ENCODE data around the gene NTRK3.
A peak's percentile ranks its signal among the peaks of the same experiment; 100 is the strongest.

NTRK3 gene

DNA sequence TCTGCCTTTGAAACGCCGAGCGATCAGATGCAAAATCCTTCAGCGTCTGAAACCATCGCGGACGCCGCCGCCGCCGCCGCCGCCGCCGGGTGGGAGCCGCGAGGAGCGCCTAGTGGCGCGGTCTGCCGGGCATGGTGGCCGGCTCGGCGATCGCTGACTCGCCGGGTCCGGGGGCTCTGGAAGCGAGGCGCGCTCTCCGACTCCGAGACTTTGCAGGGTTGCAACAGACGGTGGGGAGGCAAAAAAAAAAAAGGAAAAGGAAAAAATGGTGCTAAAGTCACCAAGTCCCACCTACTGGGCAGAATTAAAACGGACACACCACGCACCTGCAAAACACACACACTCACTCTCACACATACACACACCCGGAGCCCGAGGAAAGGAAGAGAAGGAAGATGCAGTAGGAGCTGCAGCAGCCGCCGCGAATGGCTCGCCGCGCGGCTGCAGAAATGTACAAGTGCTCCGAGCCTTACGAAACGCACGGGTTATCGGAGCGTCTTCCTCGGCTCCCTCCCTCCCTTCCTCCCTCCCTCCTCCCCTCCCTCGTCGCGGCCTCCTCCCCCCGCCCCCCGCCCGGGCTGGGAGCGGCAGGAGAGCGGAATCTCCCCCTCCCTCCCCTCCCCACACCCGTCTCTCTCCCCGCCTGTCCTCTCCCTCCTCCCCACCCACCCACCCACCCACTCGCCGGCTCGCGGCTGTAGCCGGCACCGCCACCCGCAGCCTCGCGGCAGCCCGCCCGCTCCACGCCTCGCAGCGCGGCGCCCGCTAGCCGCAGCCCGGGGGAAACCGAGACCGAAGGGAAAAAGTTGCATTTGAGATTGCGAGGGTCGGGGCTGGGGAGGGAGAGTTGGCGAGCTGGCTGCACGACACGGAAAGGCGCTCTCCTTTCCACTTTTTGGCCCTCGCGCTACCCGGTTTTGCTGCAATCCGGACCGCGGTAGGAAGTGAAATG is at the start of gene NTRK3:
Gene NTRK3, minus strand, starts transcription at position 461 of the 952 bp plus-strand sequence. CDS start 586 bp downstream, outside the sequence.
- no peak for DNase-seq

DNA sequence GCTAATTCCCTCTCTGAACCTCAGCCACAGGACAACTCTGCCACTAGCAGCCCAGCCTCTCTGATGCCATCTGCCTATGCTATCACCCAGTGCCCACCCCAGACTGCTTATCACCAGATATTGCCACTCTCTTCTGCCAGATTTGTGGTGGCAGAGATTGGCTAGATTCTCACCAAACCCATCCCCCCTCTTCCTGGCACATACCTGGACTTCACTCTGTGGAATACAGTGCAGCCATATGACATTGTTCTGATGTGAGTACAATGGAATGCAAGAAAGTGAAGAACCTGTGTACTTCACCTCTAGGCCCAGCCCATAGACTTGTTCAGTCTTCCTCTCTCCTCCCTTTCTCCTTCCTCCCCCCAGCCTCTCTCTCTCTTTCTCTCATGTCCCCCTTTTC is 46.9 kb upstream of the NTRK3 start:
- DNase-seq = no peak

GRCh38 chr15:88302373-88302772 is 45.8 kb upstream of the NTRK3 start:
- DNase-seq = no peak

DNA sequence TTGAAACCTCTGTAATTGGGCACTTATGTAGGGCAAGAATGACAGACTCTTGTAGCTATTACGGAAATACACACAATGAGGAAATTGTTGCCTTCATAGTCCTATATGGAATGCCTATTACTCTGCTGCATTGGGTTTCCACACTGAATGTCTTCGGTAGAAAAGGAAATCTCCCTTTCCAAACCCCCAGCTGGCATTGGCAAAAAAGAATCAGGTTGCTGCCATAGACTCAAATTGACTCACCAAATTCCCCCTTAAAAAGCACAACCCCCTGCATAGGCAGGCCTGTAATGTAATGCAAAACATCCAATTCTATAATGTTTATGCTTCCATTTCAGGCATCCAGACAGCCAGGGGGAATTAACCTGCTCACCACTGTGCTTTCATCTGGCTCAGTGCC is 44.8 kb upstream of the NTRK3 start:
- DNase-seq = no peak

- DNase-seq = no peak
These were observed 44.3 kb upstream of the NTRK3 start for GRCh38 chr15:88300861-88301260.

DNA sequence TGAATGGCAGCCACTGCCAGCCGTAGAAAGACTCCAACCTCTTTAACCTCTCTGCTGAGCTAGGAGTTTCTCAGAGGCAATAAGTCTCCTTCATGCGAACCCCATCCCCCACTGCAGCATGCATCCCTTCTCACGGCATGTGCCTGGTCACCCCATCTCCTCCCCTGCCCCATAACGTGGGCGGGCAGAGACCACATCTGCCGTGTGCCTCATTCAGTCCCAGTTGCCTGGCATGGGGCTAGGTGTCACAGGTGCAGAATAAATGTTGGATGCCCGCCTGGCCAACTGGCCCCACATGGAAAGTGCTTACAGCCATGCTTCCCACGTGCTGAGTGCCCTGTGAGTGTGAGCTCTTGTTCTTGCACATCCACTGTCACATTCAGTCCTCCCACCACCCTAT is 43.5 kb upstream of the NTRK3 start:
- DNase-seq = no peak

DNA sequence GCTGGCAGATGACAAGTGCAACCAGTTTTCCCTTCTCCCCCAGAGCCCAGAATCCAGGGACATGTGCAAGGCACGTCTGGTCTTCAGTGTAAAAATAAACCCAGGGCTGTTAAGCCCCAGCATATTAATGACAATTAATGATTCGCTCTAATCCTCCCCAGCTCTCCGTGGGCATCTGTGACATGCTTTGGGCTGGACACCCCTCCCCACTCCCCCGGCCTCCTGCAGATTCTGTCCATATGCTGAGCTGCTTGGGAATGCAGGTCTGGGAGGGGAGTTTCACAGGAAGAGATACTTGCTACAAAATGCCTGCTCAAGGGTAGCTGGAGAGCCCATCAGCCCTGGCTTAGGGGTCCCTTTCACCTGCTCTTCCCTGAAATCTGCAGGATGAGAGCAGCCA is 43.0 kb upstream of the NTRK3 start:
- DNase-seq = no peak

- DNase-seq = no peak
These were observed 32.1 kb upstream of the NTRK3 start for GRCh38 chr15:88288661-88289060.

- no peak for DNase-seq
These were observed 31.7 kb upstream of the NTRK3 start for GRCh38 chr15:88288206-88288605.

DNA sequence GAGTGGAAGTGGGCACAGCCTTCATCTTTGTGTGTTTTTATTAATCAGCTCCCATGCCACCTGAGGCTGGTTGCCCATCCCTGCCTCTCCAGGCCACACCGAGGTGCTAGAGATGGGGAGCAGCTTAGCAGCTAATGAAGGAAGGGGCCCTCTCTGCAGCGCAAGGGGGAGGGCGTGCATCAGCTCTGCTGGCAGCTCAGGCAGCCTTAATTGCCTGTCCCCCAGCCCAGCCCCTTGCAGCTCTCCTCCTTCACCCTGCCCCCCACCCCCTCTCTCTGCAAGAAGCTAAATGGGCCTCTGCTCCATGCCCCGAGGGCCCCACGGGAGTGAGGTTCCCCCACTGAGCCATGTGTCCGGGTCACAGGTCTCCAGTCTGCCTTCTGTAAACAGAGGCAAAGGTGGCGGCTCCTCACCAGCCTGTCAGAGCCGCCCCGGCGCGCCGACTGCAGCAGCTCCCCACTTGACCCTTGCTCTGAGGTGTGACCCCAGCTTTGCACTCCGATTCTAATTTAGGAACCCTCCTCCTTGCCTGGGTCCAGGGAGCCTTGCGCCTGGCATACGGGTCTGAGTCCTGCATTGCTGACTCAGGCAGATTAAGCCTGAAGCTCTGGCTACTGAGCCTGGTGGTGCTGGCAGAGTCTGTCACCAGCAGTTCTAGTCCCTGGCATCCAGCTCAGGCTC is 27.9 kb upstream of the NTRK3 start:
- no peak for DNase-seq

- DNase-seq = no peak
These were observed 26.1 kb upstream of the NTRK3 start for GRCh38 chr15:88282614-88283013.

DNA sequence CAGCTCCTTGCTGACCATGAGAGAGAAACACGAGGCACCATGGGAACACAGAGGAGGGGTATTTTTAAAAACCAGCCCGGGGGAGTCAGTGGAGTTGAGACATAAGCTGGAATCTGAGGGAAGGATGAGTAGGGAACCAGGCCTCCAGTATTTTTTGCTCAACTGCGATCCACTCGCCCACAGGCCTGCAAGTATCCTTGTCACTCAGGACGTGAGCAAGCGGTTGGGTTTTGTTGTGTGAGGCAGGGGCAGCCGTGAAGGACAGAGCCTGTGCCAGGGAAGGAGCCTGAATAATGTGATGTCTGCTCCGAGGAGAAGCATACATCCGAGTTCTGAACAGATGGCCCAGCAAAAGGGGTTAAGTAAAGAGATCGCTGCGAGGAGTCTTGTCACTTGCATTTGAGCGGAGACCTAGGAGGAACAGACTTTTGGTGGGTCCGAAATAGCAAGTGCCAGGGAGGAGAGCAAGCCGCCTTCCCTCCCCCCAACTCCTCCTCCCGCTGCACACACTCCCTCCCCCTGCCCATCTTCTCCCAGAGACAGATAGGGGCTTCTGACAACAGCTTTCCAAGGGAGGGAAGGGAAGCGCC is 20.4 kb upstream of the NTRK3 start:
- no peak for DNase-seq

DNA sequence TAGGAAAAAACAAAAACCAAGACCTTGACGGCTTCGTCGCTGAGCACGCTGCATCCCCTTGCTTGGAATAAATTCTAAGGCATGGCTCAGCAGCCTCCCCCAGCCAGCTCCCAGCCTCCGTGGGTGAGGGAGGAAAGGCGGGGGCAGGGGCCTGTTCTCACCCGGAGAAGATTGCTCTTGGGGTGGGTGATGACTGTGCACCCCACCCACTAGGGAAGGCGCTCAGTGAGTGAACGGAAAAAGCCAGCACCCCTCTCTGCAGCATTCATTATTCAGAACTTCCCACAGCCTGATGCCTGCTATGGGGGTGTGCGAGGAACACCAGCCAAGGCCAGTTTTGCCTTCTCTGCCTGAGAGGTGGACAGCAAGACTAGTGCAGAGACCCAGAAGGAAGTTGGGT is 19.3 kb upstream of the NTRK3 start:
- no peak for DNase-seq

DNA sequence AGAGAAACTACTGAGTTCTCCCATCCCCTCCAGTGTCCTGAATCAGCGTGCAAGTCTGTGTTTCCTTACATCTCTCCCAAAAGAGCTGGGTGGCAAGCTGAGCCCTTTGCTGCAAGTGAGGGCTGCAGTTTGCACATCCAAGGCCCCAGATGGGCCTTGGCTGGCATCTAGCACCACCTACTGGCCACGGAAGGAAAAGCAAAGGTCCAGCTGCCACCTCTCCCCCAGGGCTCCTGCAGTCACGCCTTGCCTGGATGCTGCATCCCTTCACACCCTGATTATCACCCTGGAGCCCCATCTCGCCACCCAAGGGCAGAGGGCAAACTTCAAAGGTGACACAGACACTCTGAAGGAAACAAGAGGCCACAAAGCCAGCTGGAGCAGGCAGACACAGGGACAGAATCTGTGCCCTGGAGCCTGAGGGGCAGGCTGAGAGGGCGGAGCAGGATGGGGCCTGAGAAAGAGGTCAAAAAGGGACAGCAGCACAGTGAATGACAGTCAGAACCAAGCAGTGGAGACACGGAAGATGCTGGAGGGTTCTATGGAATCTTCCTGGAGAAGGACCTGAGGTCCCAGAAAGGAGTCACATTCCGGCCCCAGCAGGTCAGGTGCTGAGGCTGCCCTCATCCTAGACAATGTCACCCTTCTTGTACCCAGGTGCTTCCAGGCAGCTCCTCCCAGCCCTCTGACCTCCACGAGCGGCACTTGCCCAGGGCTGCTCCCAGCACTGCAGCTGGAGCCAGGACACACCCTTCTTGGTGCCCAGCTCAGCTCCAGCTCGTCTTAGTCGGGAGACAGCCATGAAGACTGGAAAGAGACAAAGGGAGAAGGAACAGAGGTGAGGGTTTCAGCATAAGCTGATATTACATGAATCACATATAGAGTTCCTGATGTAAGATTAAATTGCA is 18.3 kb upstream of the NTRK3 start:
- no peak for DNase-seq

DNA sequence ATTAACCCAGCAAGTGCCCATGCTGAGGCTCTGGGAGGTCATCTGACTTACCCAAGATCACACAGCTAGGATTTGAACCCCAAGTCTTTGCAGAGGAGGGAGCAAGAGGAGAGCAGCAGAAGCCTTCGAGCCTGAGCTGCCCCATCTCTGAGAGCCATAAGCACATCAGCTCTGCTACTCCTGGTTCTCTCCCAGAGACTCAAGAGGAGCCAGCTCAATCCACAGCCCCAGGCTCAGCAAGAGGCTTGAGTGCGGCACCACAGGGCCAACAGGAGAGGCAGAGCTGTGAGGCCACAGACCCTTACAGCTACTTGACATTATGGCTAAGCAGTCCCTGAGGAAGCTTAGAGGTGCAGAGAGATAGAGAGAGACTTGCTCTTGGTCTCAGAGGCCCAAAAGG is 15.9 kb upstream of the NTRK3 start:
- no peak for DNase-seq

DNA sequence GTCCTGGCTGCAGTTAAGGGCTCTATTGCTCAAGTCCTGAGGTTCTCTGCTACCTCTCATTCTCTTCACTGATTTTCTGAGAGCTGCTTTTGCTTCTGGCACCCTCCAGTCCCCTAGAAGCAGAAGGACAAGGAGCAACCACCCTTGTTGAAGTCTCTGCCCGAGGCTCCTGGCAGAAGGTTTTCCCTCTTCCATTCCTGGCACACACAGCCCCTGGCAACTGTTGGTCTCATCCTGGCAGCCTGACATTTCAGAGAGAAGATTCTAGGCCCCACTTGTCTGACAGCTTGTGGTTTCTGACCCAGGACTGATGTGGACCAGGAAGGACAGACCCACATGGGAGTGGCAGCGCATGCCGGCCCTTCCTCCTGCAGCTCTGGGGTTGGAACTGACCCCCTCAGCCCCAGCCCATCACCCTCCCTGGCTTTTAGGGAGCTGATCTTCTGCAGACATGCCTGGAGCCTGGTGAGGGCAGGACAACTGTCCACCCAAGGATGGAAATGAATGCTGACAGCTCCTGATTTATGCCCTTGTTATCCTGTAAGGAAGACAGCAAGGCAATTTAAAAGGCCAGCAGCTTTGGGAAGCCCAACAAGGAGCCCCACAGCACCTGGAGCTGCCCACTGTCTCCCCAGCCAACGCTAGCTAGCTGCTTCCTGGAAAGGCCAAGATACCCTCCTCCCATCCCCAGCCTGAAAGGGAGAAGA is 13.0 kb upstream of the NTRK3 start:
- DNase-seq = no peak

- no peak for DNase-seq
These were observed 11.2 kb upstream of the NTRK3 start for GRCh38 chr15:88267720-88268119.

GRCh38 chr15:88266170-88266569 is 9.6 kb upstream of the NTRK3 start:
- DNase-seq = no peak

GRCh38 chr15:88264622-88265021 is 8.1 kb upstream of the NTRK3 start:
- no peak for DNase-seq

- no peak for DNase-seq
These were observed 5.5 kb upstream of the NTRK3 start for GRCh38 chr15:88262064-88262463.

DNA sequence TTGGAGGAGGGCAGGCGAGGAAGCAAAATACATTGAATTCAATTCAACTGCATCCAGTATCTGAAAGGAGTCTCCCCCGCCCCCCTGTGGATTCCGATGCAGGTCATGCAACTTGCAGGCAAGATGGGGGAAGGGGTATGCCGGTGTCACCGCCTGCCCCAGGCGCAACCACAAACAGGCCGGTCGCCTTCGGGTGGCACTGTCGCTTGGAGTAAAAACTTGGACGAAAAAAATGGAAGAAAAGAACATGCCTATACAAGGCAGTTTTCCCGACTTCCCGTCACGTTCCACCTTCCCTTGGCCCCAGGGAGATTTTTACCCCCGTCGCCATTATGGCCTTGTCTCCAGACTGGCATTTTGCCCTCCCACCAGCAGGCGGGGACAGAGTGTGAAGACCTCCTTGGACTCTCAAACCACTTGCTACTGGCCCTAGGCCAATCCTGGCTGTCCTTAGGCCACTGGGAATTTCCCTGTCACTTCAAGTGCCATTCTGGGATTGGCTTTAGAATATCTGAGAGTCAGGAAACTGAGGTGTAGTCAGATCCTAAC is 1.6 kb upstream of the NTRK3 start:
- peak; percentile 31 for DNase-seq

Data from NCI-H2029 treated with DMSO at 0.1 percent for 48 hours (cell line).